Measurements from ENCODE around the gene CCN5.

CCN5 gene

GRCh38 chr20:44736170-44737021 lies 21.2 kb downstream of the CCN5 start:
- H3K4me3 ChIP-seq (ENCODE audit: low read depth, low read length) = no peak overlapping the region
- H3K27ac ChIP-seq (ENCODE audit: extremely low read depth, low read depth, low read length) = no peak overlapping the region
- H3K4me1 ChIP-seq (ENCODE audit: control insufficient read depth, insufficient read depth, low read length) = no peaks in the 10 kb centered on the region
- POLR2A ChIA-PET = no interaction called here
- H3K36me3 ChIP-seq (ENCODE audit: control insufficient read depth in 2 of 2, insufficient read depth in 1 of 2, low read length in 2 of 2) = no peaks in the 10 kb centered on the region
- H3K9me3 ChIP-seq (ENCODE audit: control insufficient read depth, insufficient read depth, low read depth, low read length) = no peaks in the 10 kb centered on the region
- CTCF ChIA-PET = interaction anchor here (0.8 to 3.6 kb wide), 4 partner anchors 11 to 131 kb away, joined by 5 to 21 read pairs (median 8); no protein-coding TSS in a partner anchor
- TF ChIP-seq ZNF488 (tag by site-specific recombination; IDR thresholded peaks at IDR 0.05) (no peak), SP3 (tag by site-specific recombination; IDR thresholded peaks at IDR 0.05) (peak; percentile 45), ZNF518A (tag by site-specific recombination; conservative IDR thresholded peaks at IDR 0.05; ENCODE audit: low read depth) (0 out of 2 replicates have a peak, but pooled peaks have one; percentile 40), CTCF (tag by site-specific recombination; IDR thresholded peaks at IDR 0.05) (0 out of 2 replicates have a peak, but pooled peaks have one; percentile 12), SALL2 (tag by site-specific recombination; IDR thresholded peaks at IDR 0.05; ENCODE audit: borderline replicate concordance) (no peak), ZNF274 (IDR thresholded peaks at IDR 0.05; ENCODE audit: low read length) (no peak), ZNF274 (tag by site-specific recombination; IDR thresholded peaks at IDR 0.05; ENCODE audit: borderline replicate concordance) (no peak), ZNF544 (tag by site-specific recombination; IDR thresholded peaks at IDR 0.05) (no peak), ATF2 (tag by site-specific recombination; IDR thresholded peaks at IDR 0.05; ENCODE audit: low read depth) (no peak), ZNF76 (tag by site-specific recombination; IDR thresholded peaks at IDR 0.05; ENCODE audit: borderline replicate concordance, low read depth) (0 out of 2 replicates have a peak, but pooled peaks have one; percentile 56), ZFP3 (tag by site-specific recombination; IDR thresholded peaks at IDR 0.05; ENCODE audit: low read depth) (no peak), ZBTB11 (tag by site-specific recombination; conservative IDR thresholded peaks at IDR 0.05; ENCODE audit: low read depth) (peak; percentile 86), ZIC2 (tag by site-specific recombination; IDR thresholded peaks at IDR 0.05) (0 out of 2 replicates have a peak, but pooled peaks have one; percentile 8), ZBTB26 (tag by site-specific recombination; optimal IDR thresholded peaks at IDR 0.05) (no peak), ZBTB21 (tag by site-specific recombination; IDR thresholded peaks at IDR 0.05) (no peak), ZBTB17 (tag by site-specific recombination; IDR thresholded peaks at IDR 0.05) (peak; percentile 100), ZNF561 (tag by site-specific recombination; IDR thresholded peaks at IDR 0.05; ENCODE audit: borderline replicate concordance) (no peak), PRDM4 (tag by site-specific recombination; IDR thresholded peaks at IDR 0.05) (no peak), ZNF654 (tag by site-specific recombination; IDR thresholded peaks at IDR 0.05; ENCODE audit: low read depth) (no peak)
